ENCODE measurements around the gene ZNF652. TPM values are rescaled to one million over a fixed set of nuclear protein-coding genes. Genes with fewer than 3 reads are reported as not detected.
A peak's percentile ranks its signal among the peaks of the same experiment; 100 is the strongest.

The ZNF652 gene
- total and polyA plus RNA-seq, 11 donors: 7.2 to 24.5 (median 20.3) TPM

- intact Hi-C loops (cut with DNase I): loop anchor here in 3 of 10 donors (5.0 kb wide), 2 partner anchors 33 to 43 kb away; no protein-coding TSS in a partner anchor
- DNase-seq (no peak), ATAC-seq (no peak)
- Histone ChIP-seq H3K9me3 (no peaks in the 10 kb centered on the region), H3K36me3 (no peaks in the 10 kb centered on the region), H3K27me3 (no peaks in the 10 kb centered on the region), H3K27ac (peak overlapping the region in 3 of 12 donors; percentile 90 to 95 (median 94)), H3K4me1 (peaks cover 5 to 51% (median 26%) of the 10 kb centered on the region in 12 donors), H3K4me3 (peak overlapping the region in 9 of 12 donors; percentile 85 to 98 (median 93))
- WGBS, 4 donors: 35 to 40% (median 36%) methylated on average over 8 of the region's 8 CpGs
- no peak for TF ChIP-seq POLR2A (IDR thresholded peaks at IDR 0.05)
- TF ChIP-seq CTCF (IDR thresholded peaks at IDR 0.05): no peak
Measured at GRCh38 chr17:49359990-49360795, 1.9 kb downstream of the ZNF652 start.

- peak overlapping the region in 2 of 12 donors; percentile 5 to 50 for H3K27ac ChIP-seq
- WGBS, 4 donors: 53 to 63% (median 57%) methylated on average over 4 of the region's 4 CpGs
- H3K4me1 ChIP-seq: peaks cover 5 to 52% (median 26%) of the 10 kb centered on the region in 12 donors
- TF ChIP-seq POLR2A (IDR thresholded peaks at IDR 0.05): no peak
- TF ChIP-seq CTCF (IDR thresholded peaks at IDR 0.05): no peak
- H3K4me3 ChIP-seq: no peak overlapping the region
- H3K27me3 ChIP-seq: no peaks in the 10 kb centered on the region
- no peaks in the 10 kb centered on the region for H3K36me3 ChIP-seq
- intact Hi-C loops (cut with DNase I): no loop called here
- no peaks in the 10 kb centered on the region for H3K9me3 ChIP-seq
- DNase-seq (no peak), ATAC-seq (no peak)
Measured at GRCh38 chr17:49358641-49359247, 3.3 kb downstream of the ZNF652 start.

- ATAC-seq (no peak), DNase-seq (no peak)
- intact Hi-C loops (cut with DNase I): no loop called here
- Histone ChIP-seq H3K9me3 (no peaks in the 10 kb centered on the region), H3K27me3 (no peaks in the 10 kb centered on the region), H3K4me3 (no peak overlapping the region), H3K4me1 (peaks cover 5 to 55% (median 26%) of the 10 kb centered on the region in 12 donors), H3K27ac (no peak overlapping the region), H3K36me3 (no peaks in the 10 kb centered on the region)
- WGBS, 4 donors: 74 to 84% (median 80%) methylated on average over 3 of the region's 3 CpGs
- no peak for TF ChIP-seq CTCF (IDR thresholded peaks at IDR 0.05)
- TF ChIP-seq POLR2A (IDR thresholded peaks at IDR 0.05): no peak
Measured at GRCh38 chr17:49357516-49357915, 4.5 kb downstream of the ZNF652 start.

GRCh38 chr17:49356320-49356719, 5.7 kb downstream of the ZNF652 start:
- H3K4me3 ChIP-seq: no peak overlapping the region
- no peaks in the 10 kb centered on the region for H3K27me3 ChIP-seq
- H3K27ac ChIP-seq: no peak overlapping the region
- H3K9me3 ChIP-seq: no peaks in the 10 kb centered on the region
- intact Hi-C loops (cut with DNase I): no loop called here
- no peak for DNase-seq
- no peak for ATAC-seq
- TF ChIP-seq CTCF (IDR thresholded peaks at IDR 0.05): no peak
- no peak for TF ChIP-seq POLR2A (IDR thresholded peaks at IDR 0.05)
- H3K4me1 ChIP-seq: peaks cover 5 to 54% (median 25%) of the 10 kb centered on the region in 12 donors
- H3K36me3 ChIP-seq: no peaks in the 10 kb centered on the region
- 91 to 96% (median 95%) methylated on average over 5 of the region's 5 CpGs for WGBS, 4 donors
